ENCODE data around the gene ZDHHC23. TPM values are rescaled to one million over a fixed set of nuclear protein-coding genes. Genes with fewer than 3 reads are reported as not detected.

Gene ZDHHC23
- polyA plus RNA-seq, 3 donors, result 0.05 to 0.87 (median 0.28) TPM

DNA sequence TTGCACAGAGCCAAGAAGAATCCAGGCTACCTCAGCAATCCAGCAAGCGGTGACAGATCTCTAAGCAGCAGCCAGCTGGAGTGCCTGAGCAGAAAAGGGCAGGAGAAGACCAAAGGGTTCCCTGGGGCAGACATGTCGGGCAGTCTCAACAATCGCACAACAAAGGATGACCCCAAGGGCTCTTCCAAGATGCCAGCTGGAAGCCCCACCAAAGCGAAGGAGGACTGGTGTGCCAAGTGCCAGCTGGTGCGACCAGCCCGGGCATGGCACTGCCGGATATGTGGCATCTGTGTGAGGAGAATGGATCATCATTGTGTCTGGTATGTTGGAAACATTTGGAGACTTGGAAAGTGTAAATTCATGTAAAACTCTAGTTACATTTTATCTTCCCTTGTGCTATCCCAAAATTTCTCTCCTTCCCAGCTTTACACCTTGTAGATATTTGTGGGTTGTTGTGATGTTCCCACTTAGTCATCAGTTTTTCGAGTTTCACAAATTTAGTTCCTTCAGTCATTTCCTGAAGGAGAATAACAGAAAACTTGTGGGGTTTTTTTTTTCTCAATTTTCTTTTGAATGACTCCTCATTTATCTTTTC is 6.4 kb downstream of the ZDHHC23 start:
- Histone ChIP-seq H3K27me3 (ENCODE audit: control insufficient read depth in 2 of 2, insufficient read depth in 2 of 2, low read length in 2 of 2) (peaks cover 0 to 2% of the 10 kb centered on the region in 2 donors), H3K79me2 (ENCODE audit: insufficient read depth, low read length) (no peaks in the 10 kb centered on the region), H3K9me3 (replicated peaks in 1 of 2; ENCODE audit: control insufficient read depth in 1 of 2, insufficient read depth in 1 of 2, low read length in 2 of 2) (no peaks in the 10 kb centered on the region), H3K4me3 (replicated peaks in 1 of 3; ENCODE audit: low read depth in 2 of 3, low read length in 3 of 3) (no peak overlapping the region), H3K4me2 (replicated peaks; ENCODE audit: extremely low read depth, low read length, poor library complexity, severe bottlenecking) (no peak overlapping the region), H4K20me1 (ENCODE audit: insufficient read depth, low read length) (no peaks in the 10 kb centered on the region), H3K4me1 (ENCODE audit: control insufficient read depth in 1 of 2, insufficient read depth in 2 of 2, low read length in 2 of 2) (peaks cover 0 to 3% of the 10 kb centered on the region in 2 donors), H3K9ac (ENCODE audit: insufficient read depth, low read length, poor library complexity, severe bottlenecking) (no peak overlapping the region), H3K36me3 (replicated peaks in 1 of 2; ENCODE audit: control insufficient read depth in 1 of 2, insufficient read depth in 2 of 2, low read length in 2 of 2) (no peaks in the 10 kb centered on the region), H2AFZ (ENCODE audit: insufficient read depth, low read depth, low read length, poor library complexity, severe bottlenecking) (peak overlapping the region; percentile 7), H3K27ac (ENCODE audit: low read depth in 1 of 2, low read length in 2 of 2) (no peak overlapping the region)
- TF ChIP-seq, protein P1, sequence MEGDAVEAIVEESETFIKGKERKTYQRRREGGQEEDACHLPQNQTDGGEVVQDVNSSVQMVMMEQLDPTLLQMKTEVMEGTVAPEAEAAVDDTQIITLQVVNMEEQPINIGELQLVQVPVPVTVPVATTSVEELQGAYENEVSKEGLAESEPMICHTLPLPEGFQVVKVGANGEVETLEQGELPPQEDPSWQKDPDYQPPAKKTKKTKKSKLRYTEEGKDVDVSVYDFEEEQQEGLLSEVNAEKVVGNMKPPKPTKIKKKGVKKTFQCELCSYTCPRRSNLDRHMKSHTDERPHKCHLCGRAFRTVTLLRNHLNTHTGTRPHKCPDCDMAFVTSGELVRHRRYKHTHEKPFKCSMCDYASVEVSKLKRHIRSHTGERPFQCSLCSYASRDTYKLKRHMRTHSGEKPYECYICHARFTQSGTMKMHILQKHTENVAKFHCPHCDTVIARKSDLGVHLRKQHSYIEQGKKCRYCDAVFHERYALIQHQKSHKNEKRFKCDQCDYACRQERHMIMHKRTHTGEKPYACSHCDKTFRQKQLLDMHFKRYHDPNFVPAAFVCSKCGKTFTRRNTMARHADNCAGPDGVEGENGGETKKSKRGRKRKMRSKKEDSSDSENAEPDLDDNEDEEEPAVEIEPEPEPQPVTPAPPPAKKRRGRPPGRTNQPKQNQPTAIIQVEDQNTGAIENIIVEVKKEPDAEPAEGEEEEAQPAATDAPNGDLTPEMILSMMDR (IDR thresholded peaks at IDR 0.05), result no peak
- H3K4me3 Mint-ChIP-seq, result no peak overlapping the region
- WGBS (ENCODE audit: insufficient coverage), result 75% methylated on average over 4 of the region's 8 CpGs
- H3K36me3 Mint-ChIP-seq, result peaks cover 0 to 8% of the 10 kb centered on the region in 2 donors
- H3K9me3 Mint-ChIP-seq, result peaks cover 0 to 2% (median 0%) of the 10 kb centered on the region in 7 donors
- peak overlapping the region in 1 of 7 donors; percentile 17 for H3K27ac Mint-ChIP-seq
- no peak for DNase-seq
- peaks cover 1 to 7% (median 4%) of the 10 kb centered on the region in 3 donors for H3K27me3 Mint-ChIP-seq (ENCODE audit: low read depth in 3 of 3)
- intact Hi-C loops (cut with micrococcal nuclease), result no loop called here
- peaks cover 13% of the 10 kb centered on the region for H3K4me1 Mint-ChIP-seq

DNA sequence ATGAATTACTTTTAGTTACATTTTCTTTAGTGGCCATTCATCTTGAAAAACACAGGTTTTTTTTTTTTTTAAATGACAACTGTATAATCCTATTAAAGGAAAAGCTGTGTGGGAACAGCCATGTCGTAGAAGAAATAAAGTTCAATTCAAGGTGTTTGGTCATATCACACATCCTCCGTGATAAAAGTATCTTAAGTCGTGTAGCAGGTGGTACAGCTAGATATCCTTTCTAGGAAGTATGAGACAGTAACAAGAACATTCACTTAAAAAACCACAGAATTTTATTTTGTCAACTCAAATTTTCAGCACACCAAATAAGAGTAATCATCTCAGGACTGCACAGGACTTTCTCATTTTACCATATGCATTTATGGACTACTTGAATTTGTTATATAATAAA is 16.1 kb downstream of the ZDHHC23 start:
- Histone ChIP-seq H3K4me1 (ENCODE audit: control insufficient read depth in 1 of 2, insufficient read depth in 2 of 2, low read length in 2 of 2) (no peaks in the 10 kb centered on the region), H3K36me3 (replicated peaks in 1 of 2; ENCODE audit: control insufficient read depth in 1 of 2, insufficient read depth in 2 of 2, low read length in 2 of 2) (no peaks in the 10 kb centered on the region), H3K4me3 (replicated peaks in 1 of 3; ENCODE audit: low read depth in 2 of 3, low read length in 3 of 3) (no peak overlapping the region), H3K27ac (ENCODE audit: low read depth in 1 of 2, low read length in 2 of 2) (no peak overlapping the region), H4K20me1 (ENCODE audit: insufficient read depth, low read length) (no peaks in the 10 kb centered on the region), H3K9me3 (replicated peaks in 1 of 2; ENCODE audit: control insufficient read depth in 1 of 2, insufficient read depth in 1 of 2, low read length in 2 of 2) (no peaks in the 10 kb centered on the region), H3K27me3 (ENCODE audit: control insufficient read depth in 2 of 2, insufficient read depth in 2 of 2, low read length in 2 of 2) (no peaks in the 10 kb centered on the region), H3K4me2 (replicated peaks; ENCODE audit: extremely low read depth, low read length, poor library complexity, severe bottlenecking) (no peak overlapping the region), H3K79me2 (ENCODE audit: insufficient read depth, low read length) (no peaks in the 10 kb centered on the region), H2AFZ (ENCODE audit: insufficient read depth, low read depth, low read length, poor library complexity, severe bottlenecking) (no peak overlapping the region), H3K9ac (ENCODE audit: insufficient read depth, low read length, poor library complexity, severe bottlenecking) (no peak overlapping the region)
- TF ChIP-seq, protein P1 (IDR thresholded peaks at IDR 0.05), result no peak
- no peak for DNase-seq
- H3K27ac Mint-ChIP-seq, result no peak overlapping the region
- no peaks in the 10 kb centered on the region for H3K27me3 Mint-ChIP-seq (ENCODE audit: low read depth in 3 of 3)
- no CpG with 5 or more reads among the region's 3 CpGs for WGBS (ENCODE audit: insufficient coverage)
- H3K4me3 Mint-ChIP-seq, result no peak overlapping the region
- H3K4me1 Mint-ChIP-seq, result no peaks in the 10 kb centered on the region
- peaks cover 0 to 1% (median 0%) of the 10 kb centered on the region in 7 donors for H3K9me3 Mint-ChIP-seq
- peaks cover 0 to under 1% of the 10 kb centered on the region in 2 donors for H3K36me3 Mint-ChIP-seq
- intact Hi-C loops (cut with micrococcal nuclease), result no loop called here

Measured in CD14-positive monocyte (primary cell).